Dendritic cell treated with granulocyte-macrophage colony-stimulating factor and Interleukin-4, amounts not matched to agents 40 ng/mL and 50 ng/mL, for 4 days (primary cell): ENCODE results near the gene SH3PXD2A.

Experiments
- H3K27ac Mint-ChIP-seq: one replicate; pipeline ENCODE4 v1.8.0; 2022; ENCODE audit warnings: mild to moderate bottlenecking, mixed read lengths
- H3K27me3 Mint-ChIP-seq: one replicate; pipeline ENCODE4 v1.8.0; 2022; ENCODE audit warnings: mild to moderate bottlenecking, mixed read lengths
- H3K36me3 Mint-ChIP-seq: one replicate; pipeline ENCODE4 v1.8.0; 2022; ENCODE audit warnings: low read depth, mixed read lengths
- H3K4me1 Mint-ChIP-seq: one replicate; pipeline ENCODE4 v1.8.0; 2022; ENCODE audit warnings: low read depth, mixed read lengths
- H3K4me3 Mint-ChIP-seq: one replicate; pipeline ENCODE4 v1.8.0; 2022; ENCODE audit warnings: mild to moderate bottlenecking, moderate library complexity, mixed read lengths
- H3K9me3 Mint-ChIP-seq: one replicate; pipeline ENCODE4 v1.8.0; 2022; ENCODE audit warnings: mixed read lengths
- intact Hi-C: fragments of 100-400 bp; cut with micrococcal nuclease; formaldehyde crosslinking; loops from one replicate; pipeline ENCODE4 v1.15.0; 2022

Gene SH3PXD2A

GRCh38 chr10:103661198-103661950 is 194.0 kb downstream of the SH3PXD2A start:
- peak overlapping the region; percentile 83 for H3K27ac Mint-ChIP-seq
- intact Hi-C loops, result no loop called here

GRCh38 chr10:103660364-103661197 is 194.8 kb downstream of the SH3PXD2A start:
- H3K36me3 Mint-ChIP-seq, result peaks cover 21% of the 10 kb centered on the region
- peaks cover 8% of the 10 kb centered on the region for H3K9me3 Mint-ChIP-seq
- H3K4me3 Mint-ChIP-seq, result peak overlapping the region; percentile 88
- intact Hi-C loops, result no loop called here
- no peaks in the 10 kb centered on the region for H3K27me3 Mint-ChIP-seq
- H3K27ac Mint-ChIP-seq, result peak overlapping the region; percentile 83
- H3K4me1 Mint-ChIP-seq, result peaks cover 29% of the 10 kb centered on the region

More at GRCh38 chr10:103661198-103661950, 194.0 kb downstream of the SH3PXD2A start:
- Mint-ChIP-seq H3K9me3 (peaks cover 8% of the 10 kb centered on the region), H3K27me3 (no peaks in the 10 kb centered on the region), H3K4me1 (peaks cover 35% of the 10 kb centered on the region), H3K36me3 (peaks cover 27% of the 10 kb centered on the region), H3K4me3 (peak overlapping the region; percentile 88)

GRCh38 chr10:103659674-103660363 is 195.6 kb downstream of the SH3PXD2A start:
- no peaks in the 10 kb centered on the region for H3K27me3 Mint-ChIP-seq

GRCh38 chr10:103658049-103658577 is 197.3 kb downstream of the SH3PXD2A start:
- Mint-ChIP-seq H3K9me3 (peaks cover 8% of the 10 kb centered on the region), H3K4me1 (peaks cover 25% of the 10 kb centered on the region), H3K4me3 (no peak overlapping the region), H3K27me3 (no peaks in the 10 kb centered on the region), H3K36me3 (peaks cover 7% of the 10 kb centered on the region), H3K27ac (no peak overlapping the region)
- intact Hi-C loops, result no loop called here

More at GRCh38 chr10:103659674-103660363, 195.6 kb downstream of the SH3PXD2A start:
- Mint-ChIP-seq H3K36me3 (peaks cover 16% of the 10 kb centered on the region), H3K27ac (peak overlapping the region; percentile 83), H3K4me3 (peak overlapping the region; percentile 88), H3K4me1 (peaks cover 25% of the 10 kb centered on the region), H3K9me3 (peaks cover 8% of the 10 kb centered on the region)
- intact Hi-C loops, result no loop called here

GRCh38 chr10:103657061-103657591 is 198.2 kb downstream of the SH3PXD2A start:
- Mint-ChIP-seq H3K27me3 (no peaks in the 10 kb centered on the region), H3K9me3 (peaks cover 8% of the 10 kb centered on the region), H3K27ac (no peak overlapping the region), H3K4me1 (peaks cover 31% of the 10 kb centered on the region), H3K4me3 (no peak overlapping the region), H3K36me3 (peaks cover 7% of the 10 kb centered on the region)
- intact Hi-C loops, result no loop called here

- intact Hi-C loops, result no loop called here
- H3K9me3 Mint-ChIP-seq, result peaks cover 8% of the 10 kb centered on the region
- H3K36me3 Mint-ChIP-seq, result peaks cover under 1% of the 10 kb centered on the region
- H3K4me1 Mint-ChIP-seq, result peaks cover 16% of the 10 kb centered on the region
- H3K27me3 Mint-ChIP-seq, result no peaks in the 10 kb centered on the region
- H3K27ac Mint-ChIP-seq, result no peak overlapping the region
- no peak overlapping the region for H3K4me3 Mint-ChIP-seq
Observed at GRCh38 chr10:103654925-103655324, 200.5 kb downstream of the SH3PXD2A start.

GRCh38 chr10:103653581-103654037 is 201.8 kb downstream of the SH3PXD2A start:
- H3K4me3 Mint-ChIP-seq, result no peak overlapping the region
- H3K9me3 Mint-ChIP-seq, result peaks cover 8% of the 10 kb centered on the region
- peaks cover 5% of the 10 kb centered on the region for H3K27me3 Mint-ChIP-seq
- intact Hi-C loops, result no loop called here
- H3K36me3 Mint-ChIP-seq, result no peaks in the 10 kb centered on the region
- peaks cover 7% of the 10 kb centered on the region for H3K4me1 Mint-ChIP-seq
- no peak overlapping the region for H3K27ac Mint-ChIP-seq

- Mint-ChIP-seq H3K27ac (no peak overlapping the region), H3K9me3 (peaks cover 7% of the 10 kb centered on the region), H3K4me3 (no peak overlapping the region), H3K4me1 (peaks cover 9% of the 10 kb centered on the region), H3K36me3 (no peaks in the 10 kb centered on the region), H3K27me3 (peaks cover 6% of the 10 kb centered on the region)
- intact Hi-C loops, result no loop called here
Observed at GRCh38 chr10:103652599-103653281, 202.6 kb downstream of the SH3PXD2A start.

GRCh38 chr10:103651783-103652476 is 203.4 kb downstream of the SH3PXD2A start:
- H3K27ac Mint-ChIP-seq, result no peak overlapping the region
- intact Hi-C loops, result no loop called here
- H3K9me3 Mint-ChIP-seq, result no peaks in the 10 kb centered on the region
- no peak overlapping the region for H3K4me3 Mint-ChIP-seq
- peaks cover 15% of the 10 kb centered on the region for H3K4me1 Mint-ChIP-seq
- H3K27me3 Mint-ChIP-seq, result peaks cover 6% of the 10 kb centered on the region
- H3K36me3 Mint-ChIP-seq, result no peaks in the 10 kb centered on the region

GRCh38 chr10:103651333-103651732 is 204.0 kb downstream of the SH3PXD2A start:
- Mint-ChIP-seq H3K9me3 (no peaks in the 10 kb centered on the region), H3K27ac (no peak overlapping the region), H3K36me3 (no peaks in the 10 kb centered on the region), H3K27me3 (peaks cover 6% of the 10 kb centered on the region), H3K4me1 (peaks cover 21% of the 10 kb centered on the region), H3K4me3 (no peak overlapping the region)
- intact Hi-C loops, result no loop called here

GRCh38 chr10:103649654-103650423 is 205.5 kb downstream of the SH3PXD2A start:
- Mint-ChIP-seq H3K36me3 (no peaks in the 10 kb centered on the region), H3K27ac (no peak overlapping the region), H3K27me3 (peaks cover 6% of the 10 kb centered on the region), H3K4me3 (no peak overlapping the region), H3K9me3 (no peaks in the 10 kb centered on the region), H3K4me1 (peaks cover 36% of the 10 kb centered on the region)
- intact Hi-C loops, result no loop called here
